Fibroblast of mammary gland (primary cell): ENCODE results near the gene DNTT.

Source experiments
- DNase-seq: peaks from one replicate; pipeline ENCODE4 v3.0.0-alpha.2; 2010; ENCODE audit warnings: low read depth
- H3K4me3 ChIP-seq: 2 replicates; pipeline ENCODE4 v1.5.1; 2011; ENCODE audit warnings: low read depth, mild to moderate bottlenecking, low read length, moderate library complexity; ENCODE audit not compliant: control insufficient read depth
- TF ChIP-seq, protein P1 (sequence below): conservative IDR thresholded peaks from 2 replicates; pipeline ENCODE4 v1.5.1; 2011; ENCODE audit warnings: low read depth, low read length, inconsistent platforms; ENCODE audit not compliant: control insufficient read depth, insufficient read depth

DNTT gene

DNA sequence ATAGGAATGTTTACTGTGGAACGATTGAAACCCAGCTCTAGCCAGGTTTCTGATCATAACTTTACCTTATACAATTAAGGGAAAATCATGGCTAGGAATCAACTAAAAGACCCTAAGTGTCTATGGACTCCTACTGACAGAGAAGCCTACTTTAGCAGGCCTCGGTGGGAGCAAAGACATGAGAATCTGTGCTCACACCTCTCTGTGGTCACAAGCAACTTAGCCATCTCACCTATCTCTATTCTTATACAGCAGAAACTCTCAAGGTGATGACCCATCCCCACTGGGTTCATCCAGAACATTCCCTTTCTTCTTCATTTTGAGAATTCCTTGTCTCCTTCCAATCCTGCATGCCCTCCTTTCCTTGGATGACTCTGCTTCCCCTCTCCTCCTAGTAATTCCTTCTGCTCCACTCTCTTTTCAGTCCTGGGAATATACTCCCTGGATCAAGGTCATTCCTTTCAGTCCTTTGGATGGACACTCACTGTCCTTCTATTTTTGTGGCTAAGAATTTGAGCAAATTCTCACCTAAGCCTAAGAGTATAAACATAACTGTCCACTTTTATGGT lies 35.8 kb upstream of the DNTT start:
- DNase-seq: no peak
- no peak overlapping the region for H3K4me3 ChIP-seq
- TF ChIP-seq, protein P1, sequence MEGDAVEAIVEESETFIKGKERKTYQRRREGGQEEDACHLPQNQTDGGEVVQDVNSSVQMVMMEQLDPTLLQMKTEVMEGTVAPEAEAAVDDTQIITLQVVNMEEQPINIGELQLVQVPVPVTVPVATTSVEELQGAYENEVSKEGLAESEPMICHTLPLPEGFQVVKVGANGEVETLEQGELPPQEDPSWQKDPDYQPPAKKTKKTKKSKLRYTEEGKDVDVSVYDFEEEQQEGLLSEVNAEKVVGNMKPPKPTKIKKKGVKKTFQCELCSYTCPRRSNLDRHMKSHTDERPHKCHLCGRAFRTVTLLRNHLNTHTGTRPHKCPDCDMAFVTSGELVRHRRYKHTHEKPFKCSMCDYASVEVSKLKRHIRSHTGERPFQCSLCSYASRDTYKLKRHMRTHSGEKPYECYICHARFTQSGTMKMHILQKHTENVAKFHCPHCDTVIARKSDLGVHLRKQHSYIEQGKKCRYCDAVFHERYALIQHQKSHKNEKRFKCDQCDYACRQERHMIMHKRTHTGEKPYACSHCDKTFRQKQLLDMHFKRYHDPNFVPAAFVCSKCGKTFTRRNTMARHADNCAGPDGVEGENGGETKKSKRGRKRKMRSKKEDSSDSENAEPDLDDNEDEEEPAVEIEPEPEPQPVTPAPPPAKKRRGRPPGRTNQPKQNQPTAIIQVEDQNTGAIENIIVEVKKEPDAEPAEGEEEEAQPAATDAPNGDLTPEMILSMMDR: no peak

DNA sequence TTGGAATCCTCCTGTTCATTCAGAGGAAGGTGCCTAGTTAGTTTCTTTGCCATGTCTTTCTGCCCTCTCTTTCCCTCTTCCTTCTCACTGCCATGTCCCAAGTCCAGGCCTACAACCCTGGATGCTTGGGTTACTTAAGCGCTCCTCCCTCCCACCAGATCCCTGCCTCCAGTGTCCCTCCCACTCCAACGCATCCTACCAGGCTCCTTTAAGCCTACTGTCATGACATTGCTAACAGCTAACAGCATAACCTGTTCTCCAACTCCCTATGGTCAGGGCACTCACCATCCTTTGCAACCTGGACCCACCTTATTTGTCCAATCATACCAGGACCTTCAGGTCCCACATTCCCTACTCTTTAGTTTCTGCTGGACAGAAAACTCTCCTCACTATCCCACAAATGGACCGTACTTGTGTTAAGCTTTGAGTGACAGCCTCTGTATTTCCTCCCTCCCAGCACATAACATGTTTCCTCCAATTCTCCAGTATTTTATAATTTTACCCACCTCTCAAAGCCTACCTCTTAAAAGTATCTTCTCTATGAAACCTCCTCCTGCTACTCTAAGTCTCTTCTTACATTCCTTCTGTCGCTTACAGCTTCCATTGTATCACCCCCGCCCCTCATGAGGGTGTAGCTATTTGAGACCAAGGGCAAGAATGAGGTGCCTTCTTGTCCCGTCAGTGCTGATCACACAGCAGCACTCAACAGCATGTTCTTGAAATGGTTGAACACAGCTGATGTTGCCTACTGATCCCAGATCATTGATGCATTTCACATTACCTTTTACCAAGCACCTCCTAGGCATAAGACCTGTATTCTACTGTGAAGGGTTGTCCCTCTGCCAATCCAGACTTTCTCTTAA lies 34.6 kb upstream of the DNTT start:
- DNase-seq: no peak
- no peak overlapping the region for H3K4me3 ChIP-seq
- TF ChIP-seq, protein P1: no peak

DNA sequence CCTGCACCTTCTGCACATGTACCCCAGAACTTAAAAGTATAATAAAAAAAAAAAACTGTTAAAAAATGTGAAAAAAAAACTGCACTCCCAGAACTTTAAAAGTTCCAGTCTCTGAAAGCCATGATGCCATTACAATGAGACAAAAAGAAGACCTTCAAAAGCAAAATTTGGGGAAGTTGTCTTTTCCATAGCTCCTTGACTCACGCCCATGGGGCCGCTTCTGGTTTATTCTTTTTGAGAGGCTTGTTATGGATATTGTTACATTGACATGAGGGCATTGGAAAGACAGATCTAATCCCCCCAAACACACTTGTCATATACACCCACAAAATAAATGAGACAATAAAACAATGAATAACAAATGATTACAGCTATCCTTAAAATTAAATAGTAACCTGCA lies 33.7 kb upstream of the DNTT start:
- H3K4me3 ChIP-seq: no peak overlapping the region
- no peak for DNase-seq
- TF ChIP-seq, protein P1: no peak

DNA sequence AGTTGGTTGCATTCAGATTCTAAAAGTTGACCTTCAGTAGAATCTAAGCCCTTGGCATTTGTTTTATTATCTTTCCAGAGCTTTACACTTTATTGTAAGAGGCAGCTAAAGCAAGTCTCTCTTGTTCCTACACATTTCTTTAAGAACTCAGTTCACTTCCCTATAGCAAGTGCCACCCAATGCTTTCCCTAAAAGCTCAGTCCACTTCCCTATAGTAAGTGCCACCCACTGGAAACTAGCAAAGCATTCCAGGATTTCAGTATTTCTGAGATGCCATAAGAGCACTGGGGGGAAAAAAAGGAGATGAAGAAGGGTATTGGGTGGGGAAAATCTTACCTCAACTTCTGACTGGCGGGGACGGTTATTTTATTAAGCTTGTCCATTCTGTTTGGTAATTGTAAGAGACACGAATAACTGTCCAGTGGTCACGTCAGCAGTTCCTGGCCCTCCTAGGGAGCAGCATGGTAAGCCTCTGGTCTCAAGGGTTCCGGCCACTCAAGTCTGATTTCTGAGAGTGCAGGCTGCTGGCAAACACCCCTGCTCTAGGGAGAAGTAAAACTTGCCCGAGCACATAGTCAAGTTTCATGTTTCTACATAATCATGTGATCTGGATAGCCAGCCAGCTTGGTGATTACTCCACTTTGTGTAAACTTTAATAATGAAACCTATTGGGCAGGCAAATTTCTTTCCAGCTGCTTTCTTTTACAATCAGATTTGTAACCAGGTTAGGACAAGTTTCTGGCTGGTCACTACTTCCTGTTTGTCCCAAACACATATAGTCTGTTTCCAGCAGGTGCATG lies 33.0 kb upstream of the DNTT start, which contains the start of gene BLNK:
BLNK (minus strand) TSS at position 554 of the 800 bp plus-strand sequence; CDS start at position 383, 171 bp downstream.
- TF ChIP-seq, protein P1: no peak
- peak; percentile 39 for DNase-seq
- H3K4me3 ChIP-seq: no peak within 1 kb of the TSS

DNA sequence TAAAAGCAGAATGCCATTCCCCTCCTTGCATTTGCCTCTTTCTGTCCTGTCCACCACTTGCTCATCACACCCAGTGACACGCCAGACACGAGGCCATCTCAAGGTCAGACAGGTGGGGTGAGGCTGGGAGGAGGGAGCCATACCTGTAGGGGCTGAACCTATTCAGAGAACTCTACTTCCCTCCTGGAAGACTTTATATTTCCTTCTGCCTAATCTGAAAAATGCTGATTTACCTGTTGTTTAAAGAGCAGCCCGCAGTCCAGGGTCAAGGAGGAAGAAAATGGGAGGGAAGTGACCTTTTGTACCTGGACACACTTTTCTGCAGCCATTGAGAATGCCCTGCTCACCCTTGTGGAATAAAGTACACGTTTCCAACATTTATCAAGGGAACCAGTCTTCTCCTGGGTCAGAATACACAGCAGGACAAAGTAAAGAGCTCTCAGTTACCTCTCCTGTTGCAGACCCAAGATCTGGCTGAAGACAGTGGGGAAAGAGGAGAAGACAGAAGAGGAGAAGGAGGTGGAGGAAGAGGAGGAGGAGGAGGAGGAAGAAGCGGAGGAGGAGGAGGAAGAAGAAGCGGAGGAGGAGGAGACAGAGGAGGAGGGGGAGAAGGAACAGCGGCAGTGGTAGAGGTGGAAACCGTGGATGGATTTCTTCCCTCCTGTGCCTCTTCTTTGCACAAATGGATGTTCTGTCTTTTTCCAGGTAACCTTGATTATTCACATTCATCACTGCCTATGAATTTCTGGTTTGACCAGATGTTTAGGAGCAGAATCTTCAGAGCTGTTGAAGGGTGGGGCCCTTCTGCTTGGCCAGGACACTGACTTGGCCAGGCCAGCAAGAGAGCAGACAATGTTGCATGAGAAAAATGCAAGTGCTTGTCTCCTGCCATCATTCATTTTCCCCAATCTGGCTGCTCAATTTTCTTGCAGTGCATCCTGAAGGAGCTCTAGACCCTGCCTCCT lies 31.6 kb upstream of the DNTT start:
- H3K4me3 ChIP-seq: no peak overlapping the region
- no peak for DNase-seq
- TF ChIP-seq, protein P1: no peak

DNA sequence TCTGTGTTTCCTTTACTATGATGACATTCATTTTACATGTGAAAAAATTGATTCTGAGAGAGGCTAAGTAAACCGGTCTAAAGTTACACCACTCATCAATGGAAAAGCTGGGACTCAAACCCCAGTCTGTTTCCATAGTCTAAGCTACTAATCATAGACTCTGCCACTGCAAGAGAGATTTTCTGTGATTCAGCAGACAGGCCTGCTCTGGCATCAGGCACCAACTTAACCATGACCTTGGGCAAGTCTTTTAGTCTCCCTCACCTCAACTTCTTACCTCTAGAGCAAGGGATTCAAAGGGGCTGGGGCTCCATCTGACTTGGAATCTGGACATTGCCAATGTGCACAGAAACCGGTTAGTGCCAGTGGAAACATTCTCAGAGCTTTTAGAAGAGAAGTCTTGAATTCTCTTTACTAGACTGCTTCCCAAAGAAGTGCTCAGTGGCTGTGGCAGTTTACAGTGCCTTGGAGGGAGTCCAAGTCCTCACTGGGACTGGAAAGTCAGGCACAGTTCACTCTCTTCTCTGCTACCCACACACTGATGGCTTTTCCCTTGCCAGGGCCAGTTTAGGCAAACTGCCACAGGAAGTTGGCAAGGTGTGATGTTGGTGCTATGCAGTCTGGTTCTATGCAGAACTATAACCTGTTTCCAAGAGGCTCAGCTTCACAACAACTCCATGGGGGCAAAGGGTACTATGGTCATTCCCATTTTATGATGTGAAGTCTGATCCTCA lies 28.4 kb upstream of the DNTT start:
- no peak for DNase-seq
- TF ChIP-seq, protein P1: no peak

More for the DNA sequence above, 28.4 kb upstream of the DNTT start:
- H3K4me3 ChIP-seq: no peak overlapping the region
